ENCODE measurements around the gene ARHGAP6.

DNA sequence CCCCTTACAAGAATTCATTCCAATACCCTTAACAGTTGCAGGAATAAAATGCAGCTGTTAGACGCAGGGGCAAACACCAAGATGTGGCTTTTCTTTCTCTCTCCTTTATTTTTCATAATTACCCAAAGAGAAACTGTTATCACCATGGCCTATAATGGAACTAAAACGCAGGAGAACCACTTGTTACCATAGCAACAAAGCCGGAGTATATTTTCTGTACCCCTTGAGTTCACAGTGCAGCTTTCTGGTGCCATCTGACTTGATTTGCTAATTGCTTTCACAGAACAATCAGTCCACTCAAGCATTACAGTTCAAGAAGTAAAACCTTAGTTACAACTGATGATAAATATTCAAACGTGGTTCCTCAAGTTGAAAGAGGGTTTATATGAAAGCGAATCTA, 214.6 kb downstream of the ARHGAP6 start:
- TF ChIP-seq, protein P1, sequence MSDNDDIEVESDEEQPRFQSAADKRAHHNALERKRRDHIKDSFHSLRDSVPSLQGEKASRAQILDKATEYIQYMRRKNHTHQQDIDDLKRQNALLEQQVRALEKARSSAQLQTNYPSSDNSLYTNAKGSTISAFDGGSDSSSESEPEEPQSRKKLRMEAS (IDR thresholded peaks at IDR 0.05) = no peak
- TF ChIP-seq EP300 (IDR thresholded peaks at IDR 0.05; ENCODE audit: borderline replicate concordance) = no peak
- TF ChIP-seq FOXM1 (IDR thresholded peaks at IDR 0.05; ENCODE audit: borderline replicate concordance, low read depth) = no peak
- no peak for TF ChIP-seq TAF1 (IDR thresholded peaks at IDR 0.05; ENCODE audit: low read depth)
- no peak for TF ChIP-seq YY1 (IDR thresholded peaks at IDR 0.05; ENCODE audit: low read depth)
- TF ChIP-seq TEAD4 (IDR thresholded peaks at IDR 0.05) = no peak
